Measurements from ENCODE around the gene SRPK3. TPM values are rescaled to one million over a fixed set of nuclear protein-coding genes. Genes with fewer than 3 reads are reported as not detected.

The SRPK3 gene
- total RNA-seq, 1 donor from 2014 or later, result not detected

- Mint-ChIP-seq H3K4me3 (no peak overlapping the region), H3K4me1 (ENCODE audit: low read depth) (no peaks in the 10 kb centered on the region), H3K9me3 (no peaks in the 10 kb centered on the region), H3K36me3 (ENCODE audit: low read depth) (peaks cover 2% of the 10 kb centered on the region), H3K27me3 (ENCODE audit: insufficient read depth) (peaks cover 2% of the 10 kb centered on the region), H3K27ac (no peak overlapping the region)
- intact Hi-C loops (cut with micrococcal nuclease), result no loop called here
- DNase-seq (ENCODE audit: low spot score), result no peak
Measured at GRCh38 chrX:153776611-153777045, 4.2 kb upstream of the SRPK3 start.

GRCh38 chrX:153777261-153778090 lies 3.4 kb upstream of the SRPK3 start:
- no peak overlapping the region for H3K4me3 Mint-ChIP-seq
- H3K27ac Mint-ChIP-seq, result no peak overlapping the region
- H3K27me3 Mint-ChIP-seq (ENCODE audit: insufficient read depth), result peaks cover 2% of the 10 kb centered on the region
- H3K4me1 Mint-ChIP-seq (ENCODE audit: low read depth), result no peaks in the 10 kb centered on the region
- peaks cover 2% of the 10 kb centered on the region for H3K36me3 Mint-ChIP-seq (ENCODE audit: low read depth)
- H3K9me3 Mint-ChIP-seq, result no peaks in the 10 kb centered on the region
- intact Hi-C loops (cut with micrococcal nuclease), result no loop called here
- DNase-seq (ENCODE audit: low spot score), result no peak

GRCh38 chrX:153778181-153778580 lies 2.7 kb upstream of the SRPK3 start:
- H3K4me3 Mint-ChIP-seq, result no peak overlapping the region
- H3K9me3 Mint-ChIP-seq, result no peaks in the 10 kb centered on the region
- H3K36me3 Mint-ChIP-seq (ENCODE audit: low read depth), result peaks cover 2% of the 10 kb centered on the region
- H3K27ac Mint-ChIP-seq, result no peak overlapping the region
- intact Hi-C loops (cut with micrococcal nuclease), result no loop called here
- H3K27me3 Mint-ChIP-seq (ENCODE audit: insufficient read depth), result peaks cover 2% of the 10 kb centered on the region
- H3K4me1 Mint-ChIP-seq (ENCODE audit: low read depth), result no peaks in the 10 kb centered on the region
- DNase-seq (ENCODE audit: low spot score), result no peak

- Mint-ChIP-seq H3K9me3 (no peaks in the 10 kb centered on the region), H3K27ac (no peak overlapping the region), H3K36me3 (ENCODE audit: low read depth) (peaks cover 2% of the 10 kb centered on the region), H3K27me3 (ENCODE audit: insufficient read depth) (peaks cover 2% of the 10 kb centered on the region), H3K4me3 (no peak overlapping the region), H3K4me1 (ENCODE audit: low read depth) (no peaks in the 10 kb centered on the region)
- no peak for DNase-seq (ENCODE audit: low spot score)
- intact Hi-C loops (cut with micrococcal nuclease), result no loop called here
Measured at GRCh38 chrX:153778684-153779101, 2.1 kb upstream of the SRPK3 start.

- H3K36me3 Mint-ChIP-seq (ENCODE audit: low read depth), result peaks cover 2% of the 10 kb centered on the region
- H3K27me3 Mint-ChIP-seq (ENCODE audit: insufficient read depth), result peaks cover 2% of the 10 kb centered on the region
- intact Hi-C loops (cut with micrococcal nuclease), result no loop called here
- no peak overlapping the region for H3K4me3 Mint-ChIP-seq
- H3K9me3 Mint-ChIP-seq, result no peaks in the 10 kb centered on the region
- no peaks in the 10 kb centered on the region for H3K4me1 Mint-ChIP-seq (ENCODE audit: low read depth)
- DNase-seq (ENCODE audit: low spot score), result no peak
- peak overlapping the region; percentile 61 for H3K27ac Mint-ChIP-seq
Measured at GRCh38 chrX:153779891-153780677, 757 bp upstream of the SRPK3 start.

- Mint-ChIP-seq H3K4me1 (ENCODE audit: low read depth) (no peaks in the 10 kb centered on the region), H3K27ac (no peak overlapping the region)
- intact Hi-C loops (cut with micrococcal nuclease), result no loop called here
Measured at GRCh38 chrX:153781428-153782047, 697 bp downstream of the SRPK3 start.

GRCh38 chrX:153782313-153782712 lies 1.5 kb downstream of the SRPK3 start:
- intact Hi-C loops (cut with micrococcal nuclease), result no loop called here
- Mint-ChIP-seq H3K27me3 (ENCODE audit: insufficient read depth) (peaks cover 2% of the 10 kb centered on the region), H3K4me1 (ENCODE audit: low read depth) (no peaks in the 10 kb centered on the region), H3K4me3 (no peak overlapping the region), H3K36me3 (ENCODE audit: low read depth) (peaks cover 2% of the 10 kb centered on the region), H3K27ac (no peak overlapping the region), H3K9me3 (no peaks in the 10 kb centered on the region)
- no peak for DNase-seq (ENCODE audit: low spot score)

More at GRCh38 chrX:153781428-153782047, 697 bp downstream of the SRPK3 start:
- Mint-ChIP-seq H3K27me3 (ENCODE audit: insufficient read depth) (peaks cover 2% of the 10 kb centered on the region), H3K36me3 (ENCODE audit: low read depth) (peaks cover 2% of the 10 kb centered on the region), H3K9me3 (no peaks in the 10 kb centered on the region), H3K4me3 (no peak overlapping the region)
- no peak for DNase-seq (ENCODE audit: low spot score)

- intact Hi-C loops (cut with micrococcal nuclease), result no loop called here
- DNase-seq (ENCODE audit: low spot score), result no peak
- Mint-ChIP-seq H3K36me3 (ENCODE audit: low read depth) (peaks cover 4% of the 10 kb centered on the region), H3K27me3 (ENCODE audit: insufficient read depth) (peaks cover 2% of the 10 kb centered on the region), H3K4me1 (ENCODE audit: low read depth) (no peaks in the 10 kb centered on the region), H3K27ac (no peak overlapping the region), H3K4me3 (no peak overlapping the region), H3K9me3 (no peaks in the 10 kb centered on the region)
Measured at GRCh38 chrX:153782871-153783270, 2.0 kb downstream of the SRPK3 start.

- Mint-ChIP-seq H3K9me3 (no peaks in the 10 kb centered on the region), H3K27me3 (ENCODE audit: insufficient read depth) (peaks cover 2% of the 10 kb centered on the region), H3K36me3 (ENCODE audit: low read depth) (peaks cover 4% of the 10 kb centered on the region), H3K4me3 (no peak overlapping the region), H3K27ac (no peak overlapping the region), H3K4me1 (ENCODE audit: low read depth) (no peaks in the 10 kb centered on the region)
- no peak for DNase-seq (ENCODE audit: low spot score)
- intact Hi-C loops (cut with micrococcal nuclease), result no loop called here
Measured at GRCh38 chrX:153783378-153784013, 2.7 kb downstream of the SRPK3 start.

- H3K9me3 Mint-ChIP-seq, result no peaks in the 10 kb centered on the region
- intact Hi-C loops (cut with micrococcal nuclease), result no loop called here
- peaks cover 4% of the 10 kb centered on the region for H3K36me3 Mint-ChIP-seq (ENCODE audit: low read depth)
- H3K27ac Mint-ChIP-seq, result no peak overlapping the region
- no peaks in the 10 kb centered on the region for H3K4me1 Mint-ChIP-seq (ENCODE audit: low read depth)
- DNase-seq (ENCODE audit: low spot score), result no peak
- peaks cover 2% of the 10 kb centered on the region for H3K27me3 Mint-ChIP-seq (ENCODE audit: insufficient read depth)
- H3K4me3 Mint-ChIP-seq, result no peak overlapping the region
Measured at GRCh38 chrX:153784325-153784967, 3.6 kb downstream of the SRPK3 start.

- intact Hi-C loops (cut with micrococcal nuclease), result no loop called here
- DNase-seq (ENCODE audit: low spot score), result no peak
- Mint-ChIP-seq H3K4me1 (ENCODE audit: low read depth) (no peaks in the 10 kb centered on the region), H3K9me3 (no peaks in the 10 kb centered on the region), H3K36me3 (ENCODE audit: low read depth) (peaks cover 2% of the 10 kb centered on the region), H3K27me3 (ENCODE audit: insufficient read depth) (no peaks in the 10 kb centered on the region), H3K4me3 (no peak overlapping the region), H3K27ac (no peak overlapping the region)
Measured at GRCh38 chrX:153786669-153787068, 5.8 kb downstream of the SRPK3 start.

- Mint-ChIP-seq H3K4me3 (no peak overlapping the region), H3K27ac (no peak overlapping the region), H3K9me3 (no peaks in the 10 kb centered on the region), H3K36me3 (ENCODE audit: low read depth) (peaks cover 3% of the 10 kb centered on the region), H3K27me3 (ENCODE audit: insufficient read depth) (no peaks in the 10 kb centered on the region), H3K4me1 (ENCODE audit: low read depth) (peaks cover 9% of the 10 kb centered on the region)
- intact Hi-C loops (cut with micrococcal nuclease), result no loop called here
- DNase-seq (ENCODE audit: low spot score), result no peak
Measured at GRCh38 chrX:153789654-153790053, 8.8 kb downstream of the SRPK3 start.
